HepG2 (cell line): ENCODE data around the gene GMEB2. TPM values are rescaled to one million over a fixed set of nuclear protein-coding genes. Genes with fewer than 3 reads are reported as not detected.

Experiments
- ARNT2 ChIP-seq: sonication (generic); formaldehyde crosslinking; IDR thresholded peaks from 2 replicates; pipeline ENCODE4 v1.8.0; 2022; ENCODE audit warnings: mild to moderate bottlenecking, low read depth, missing genetic modification reagents, moderate library complexity
- ATAD3A ChIP-seq: sonication (generic); formaldehyde crosslinking; IDR thresholded peaks from 2 replicates; pipeline ENCODE4 v1.4.0; 2020; ENCODE audit warnings: missing genetic modification reagents
- ATF1 ChIP-seq: IDR thresholded peaks from 2 replicates; pipeline ENCODE4 v1.6.1; 2016; ENCODE audit warnings: mild to moderate bottlenecking, control low read depth
- CHD2 ChIP-seq: IDR thresholded peaks from 2 replicates; pipeline ENCODE4 v1.6.1; 2011; ENCODE audit warnings: low read depth, low read length, improper control_type of control experiment
- EEA1 ChIP-seq: sonication (generic); formaldehyde crosslinking; IDR thresholded peaks from 2 replicates; pipeline ENCODE4 v1.5.1; 2020; ENCODE audit warnings: mild to moderate bottlenecking, missing genetic modification reagents, borderline replicate concordance
- EED ChIP-seq: sonication (generic); formaldehyde crosslinking; IDR thresholded peaks from 2 replicates; pipeline ENCODE4 v1.5.0; 2020; ENCODE audit warnings: mild to moderate bottlenecking, missing genetic modification reagents
- EHMT2 ChIP-seq: fragments of 200-600 bp; sonication (generic); IDR thresholded peaks from 2 replicates; pipeline ENCODE4 v1.7.0; 2017; ENCODE audit warnings: antibody characterized with exemption, low read depth, low read length, borderline replicate concordance
- GABPB1 ChIP-seq: IDR thresholded peaks from 2 replicates; pipeline ENCODE4 v1.6.1; 2016; ENCODE audit warnings: mild to moderate bottlenecking, missing genetic modification reagents, moderate library complexity, missing compliant biosample characterization
- HNF4G ChIP-seq, 2 experiments: sonication (generic) in 1 of 2; formaldehyde crosslinking in 1 of 2; IDR thresholded peaks; 2 replicates each; pipeline versions ENCODE4 v1.4.0 to v1.6.1; 2011 to 2020; ENCODE audit warnings: borderline replicate concordance in 2 of 2, low read depth in 2 of 2, mild to moderate bottlenecking in 2 of 2, low read length in 1 of 2, missing genetic modification reagents in 1 of 2, moderate library complexity in 1 of 2
- NRL ChIP-seq: sonication (generic); formaldehyde crosslinking; IDR thresholded peaks from 2 replicates; pipeline ENCODE4 v1.5.0; 2020; ENCODE audit warnings: missing genetic modification reagents, mild to moderate bottlenecking, moderate library complexity, borderline replicate concordance
- POLR2A ChIP-seq, 2 experiments: IDR thresholded peaks; 2 replicates each; pipeline ENCODE4 v1.6.1; 2011; ENCODE audit warnings: low read depth in 2 of 2, low read length in 2 of 2, mild to moderate bottlenecking in 1 of 2, moderate library complexity in 1 of 2; ENCODE audit not compliant: insufficient read depth in 1 of 2
- RAD21 ChIP-seq: fragments of 450-650 bp; formaldehyde crosslinking; IDR thresholded peaks from 2 replicates; pipeline ENCODE4 v1.5.0; 2020; ENCODE audit warnings: mild to moderate bottlenecking
- RARG ChIP-seq: sonication (generic); formaldehyde crosslinking; IDR thresholded peaks from 2 replicates; pipeline ENCODE4 v1.4.0; 2020; ENCODE audit warnings: low read depth, mild to moderate bottlenecking, missing genetic modification reagents
- SNRNP70 ChIP-seq: fragments of 200-400 bp; formaldehyde crosslinking; IDR thresholded peaks from 2 replicates; pipeline ENCODE4 v1.6.1; 2017; ENCODE audit warnings: mild to moderate bottlenecking, low read depth, low read length, moderate library complexity
- TCF7 ChIP-seq: sonication (generic); IDR thresholded peaks from 2 replicates; pipeline ENCODE4 v1.6.1; 2016; ENCODE audit warnings: antibody characterized with exemption, low read depth
- ZFP36 ChIP-seq: fragments of 150-350 bp; IDR thresholded peaks from 2 replicates; pipeline ENCODE4 v1.6.1; 2018; ENCODE audit warnings: borderline replicate concordance, low read length, low read depth; ENCODE audit not compliant: partially characterized antibody
- ZNF205 ChIP-seq: IDR thresholded peaks from 2 replicates; pipeline ENCODE4 v1.6.1; 2018; ENCODE audit warnings: missing biosample characterization, missing genetic modification reagents
- ZNF251 ChIP-seq: sonication (generic); formaldehyde crosslinking; IDR thresholded peaks from 2 replicates; pipeline ENCODE4 v1.9.0; 2021; ENCODE audit warnings: mild to moderate bottlenecking, missing genetic modification reagents
- ZNF546 ChIP-seq: sonication (generic); formaldehyde crosslinking; conservative IDR thresholded peaks from 2 replicates; pipeline ENCODE4 v1.8.1; 2023; ENCODE audit warnings: mild to moderate bottlenecking, missing genetic modification reagents
- ZNF569 ChIP-seq: sonication (generic); formaldehyde crosslinking; IDR thresholded peaks from 2 replicates; pipeline ENCODE4 v1.5.0; 2020; ENCODE audit warnings: mild to moderate bottlenecking, missing genetic modification reagents, moderate library complexity, borderline replicate concordance
- ZNF703 ChIP-seq: sonication (generic); formaldehyde crosslinking; IDR thresholded peaks from 2 replicates; pipeline ENCODE4 v1.5.1; 2020; ENCODE audit warnings: missing genetic modification reagents, mild to moderate bottlenecking, moderate library complexity, borderline replicate concordance
- polyA plus RNA-seq, 8 experiments: library from polyadenylated mRNA; depleted of rRNA in 3 of 8; stranded (reverse) in 7 of 8; unstranded in 1 of 8; fragments of >200 nt; fragmentation: Illumina TruSeq in 4 of 8; extraction: Trizol in 4 of 8; gene quantifications; 2 replicates each; pipeline versions ENCODE4 v1.2.1 to v1.2.3, GENCODE V29; 2011 to 2016; ENCODE audit warnings: low read depth in 4 of 8, missing spikeins in 1 of 8, mixed read lengths in 1 of 8; ENCODE audit not compliant: insufficient read depth in 1 of 8
- total RNA-seq, 5 experiments: library from RNA; depleted of rRNA; stranded (reverse); fragments of >200 nt; fragmentation: Illumina TruSeq; extraction: Trizol; gene quantifications; 2 replicates each; pipeline ENCODE4 v1.2.3, GENCODE V29; 2016; ENCODE audit warnings: low read depth in 1 of 5
- TF ChIP-seq, protein P1 (sequence below): sonication (generic); formaldehyde crosslinking; IDR thresholded peaks from 2 replicates; pipeline ENCODE4 v1.4.0; 2020; ENCODE audit warnings: missing genetic modification reagents, low read depth, mild to moderate bottlenecking, borderline replicate concordance
- TF ChIP-seq, protein P2 (sequence below): IDR thresholded peaks from 2 replicates; pipeline ENCODE4 v1.6.1; 2016; ENCODE audit warnings: low read depth, borderline replicate concordance
- TF ChIP-seq, protein P3 (sequence below): sonication (generic); formaldehyde crosslinking; IDR thresholded peaks from 2 replicates; pipeline ENCODE4 v1.5.1; 2020; ENCODE audit warnings: missing genetic modification reagents, mild to moderate bottlenecking, borderline replicate concordance
- TF ChIP-seq, protein P4 (sequence below): sonication (generic); formaldehyde crosslinking; IDR thresholded peaks from 2 replicates; pipeline ENCODE4 v1.4.0; 2020; ENCODE audit warnings: missing genetic modification reagents

Gene GMEB2
- total and polyA plus RNA-seq, 2 of the 13 experiments (the other 11 are each of a cell fraction or from before 2014, with no cell fraction given): 10.6 to 12.4 TPM

DNA sequence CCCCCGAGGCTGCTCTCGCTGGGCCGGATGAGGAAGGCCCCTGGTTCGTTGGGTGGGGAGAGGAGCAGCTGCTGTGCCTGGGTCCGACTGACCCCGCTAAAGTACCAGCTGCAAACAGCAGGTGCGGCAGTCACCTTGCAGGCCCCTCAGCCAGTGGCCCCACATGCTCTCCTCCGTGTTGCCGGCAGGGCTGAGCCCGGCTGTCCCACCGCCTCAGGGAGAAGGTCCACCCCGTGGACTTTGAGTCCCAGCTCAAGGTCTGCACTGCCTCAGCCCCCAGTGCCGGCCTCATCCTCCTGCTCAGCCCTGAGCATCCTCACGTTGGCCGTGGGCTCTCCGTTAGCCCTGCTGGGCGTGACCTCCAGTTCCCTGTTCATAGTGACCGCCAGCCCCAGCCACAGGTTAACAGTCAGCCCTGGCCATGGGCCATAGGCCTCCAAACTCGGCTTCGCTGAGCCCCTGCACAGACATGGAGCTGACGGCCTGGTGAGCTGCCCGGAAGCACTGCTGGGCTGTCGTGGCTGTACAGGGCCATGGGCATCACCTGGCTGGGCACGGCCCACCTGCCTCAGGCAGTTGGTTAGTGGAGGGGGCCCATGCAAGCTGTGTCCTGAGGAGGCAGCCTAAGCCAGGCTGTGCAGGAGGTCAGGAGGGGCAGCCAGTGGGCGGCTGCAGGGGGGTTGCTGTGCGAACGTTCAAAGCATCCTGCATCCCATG is 82.5 kb downstream of the GMEB2 start (continued):
- TF ChIP-seq ATAD3A (CRISPR knock-in tag) (no peak), GABPB1 (peak; percentile 45; the same call in 1 of the 2 replicates), EHMT2 (no peak), POLR2A (IDR thresholded peaks at IDR 0.05; ENCODE audit: insufficient read depth in 1 of 2, low read depth in 2 of 2, low read length in 2 of 2) (no peak), TCF7 (no peak), ZNF546 (no peak; the same call in 1 of the 2 replicates), EED (CRISPR knock-in tag) (no peak), ZNF703 (CRISPR knock-in tag) (no peak), CHD2 (no peak), EEA1 (no peak), ZNF205 (CRISPR knock-in tag) (peak; percentile 20; the same call in 1 of the 2 replicates), SNRNP70 (no peak), ZFP36 (no peak), RAD21 (CRISPR knock-in tag) (peak; percentile 8; the same call in 1 of the 2 replicates), ARNT2 (CRISPR knock-in tag) (no peak), ZNF569 (CRISPR knock-in tag) (no peak), ZNF251 (CRISPR knock-in tag) (no peak), HNF4G (IDR thresholded peaks at IDR 0.05; ENCODE audit: borderline replicate concordance, low read depth, low read length) (peak; percentile 87), HNF4G (CRISPR knock-in tag; IDR thresholded peaks at IDR 0.05; ENCODE audit: borderline replicate concordance, low read depth) (peak; percentile 81; the same call in 1 of the 2 replicates), NRL (CRISPR knock-in tag) (peak; percentile 60), RARG (CRISPR knock-in tag) (no peak), ATF1 (CRISPR knock-in tag) (no peak)
- TF ChIP-seq, protein P1, sequence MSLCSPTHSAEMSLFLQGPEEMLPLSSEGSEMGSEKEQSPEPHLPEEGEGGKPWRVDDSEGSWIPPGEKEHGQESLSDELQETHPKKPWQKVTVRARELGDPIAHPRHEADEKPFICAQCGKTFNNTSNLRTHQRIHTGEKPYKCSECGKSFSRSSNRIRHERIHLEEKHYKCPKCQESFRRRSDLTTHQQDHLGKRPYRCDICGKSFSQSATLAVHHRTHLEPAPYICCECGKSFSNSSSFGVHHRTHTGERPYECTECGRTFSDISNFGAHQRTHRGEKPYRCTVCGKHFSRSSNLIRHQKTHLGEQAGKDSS (CRISPR knock-in tag): no peak
- TF ChIP-seq, protein P2, sequence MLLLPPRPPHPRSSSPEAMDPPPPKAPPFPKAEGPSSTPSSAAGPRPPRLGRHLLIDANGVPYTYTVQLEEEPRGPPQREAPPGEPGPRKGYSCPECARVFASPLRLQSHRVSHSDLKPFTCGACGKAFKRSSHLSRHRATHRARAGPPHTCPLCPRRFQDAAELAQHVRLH (CRISPR knock-in tag): no peak
- TF ChIP-seq, protein P3, sequence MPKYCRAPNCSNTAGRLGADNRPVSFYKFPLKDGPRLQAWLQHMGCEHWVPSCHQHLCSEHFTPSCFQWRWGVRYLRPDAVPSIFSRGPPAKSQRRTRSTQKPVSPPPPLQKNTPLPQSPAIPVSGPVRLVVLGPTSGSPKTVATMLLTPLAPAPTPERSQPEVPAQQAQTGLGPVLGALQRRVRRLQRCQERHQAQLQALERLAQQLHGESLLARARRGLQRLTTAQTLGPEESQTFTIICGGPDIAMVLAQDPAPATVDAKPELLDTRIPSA (CRISPR knock-in tag): no peak
- TF ChIP-seq, protein P4, sequence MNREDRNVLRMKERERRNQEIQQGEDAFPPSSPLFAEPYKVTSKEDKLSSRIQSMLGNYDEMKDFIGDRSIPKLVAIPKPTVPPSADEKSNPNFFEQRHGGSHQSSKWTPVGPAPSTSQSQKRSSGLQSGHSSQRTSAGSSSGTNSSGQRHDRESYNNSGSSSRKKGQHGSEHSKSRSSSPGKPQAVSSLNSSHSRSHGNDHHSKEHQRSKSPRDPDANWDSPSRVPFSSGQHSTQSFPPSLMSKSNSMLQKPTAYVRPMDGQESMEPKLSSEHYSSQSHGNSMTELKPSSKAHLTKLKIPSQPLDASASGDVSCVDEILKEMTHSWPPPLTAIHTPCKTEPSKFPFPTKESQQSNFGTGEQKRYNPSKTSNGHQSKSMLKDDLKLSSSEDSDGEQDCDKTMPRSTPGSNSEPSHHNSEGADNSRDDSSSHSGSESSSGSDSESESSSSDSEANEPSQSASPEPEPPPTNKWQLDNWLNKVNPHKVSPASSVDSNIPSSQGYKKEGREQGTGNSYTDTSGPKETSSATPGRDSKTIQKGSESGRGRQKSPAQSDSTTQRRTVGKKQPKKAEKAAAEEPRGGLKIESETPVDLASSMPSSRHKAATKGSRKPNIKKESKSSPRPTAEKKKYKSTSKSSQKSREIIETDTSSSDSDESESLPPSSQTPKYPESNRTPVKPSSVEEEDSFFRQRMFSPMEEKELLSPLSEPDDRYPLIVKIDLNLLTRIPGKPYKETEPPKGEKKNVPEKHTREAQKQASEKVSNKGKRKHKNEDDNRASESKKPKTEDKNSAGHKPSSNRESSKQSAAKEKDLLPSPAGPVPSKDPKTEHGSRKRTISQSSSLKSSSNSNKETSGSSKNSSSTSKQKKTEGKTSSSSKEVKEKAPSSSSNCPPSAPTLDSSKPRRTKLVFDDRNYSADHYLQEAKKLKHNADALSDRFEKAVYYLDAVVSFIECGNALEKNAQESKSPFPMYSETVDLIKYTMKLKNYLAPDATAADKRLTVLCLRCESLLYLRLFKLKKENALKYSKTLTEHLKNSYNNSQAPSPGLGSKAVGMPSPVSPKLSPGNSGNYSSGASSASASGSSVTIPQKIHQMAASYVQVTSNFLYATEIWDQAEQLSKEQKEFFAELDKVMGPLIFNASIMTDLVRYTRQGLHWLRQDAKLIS (CRISPR knock-in tag): no peak
